H9 (cell line): ENCODE measurements around the gene RIIAD1. TPM values are rescaled to one million over a fixed set of nuclear protein-coding genes. Genes with fewer than 3 reads are reported as not detected.

Experiments used
- DNase-seq: peaks from one replicate; pipeline ENCODE4 v3.0.0-alpha.2; 2017
- H2AFZ ChIP-seq: one replicate; pipeline ENCODE4 v1.6.1; 2013; ENCODE audit warnings: mild to moderate bottlenecking, low read length, control low read depth, moderate library complexity
- H2AK5ac ChIP-seq: 2 replicates; pipeline ENCODE4 v1.6.1; 2013; ENCODE audit warnings: low read length, control low read depth, mixed read lengths; ENCODE audit not compliant: insufficient read length
- H2BK120ac ChIP-seq: one replicate; pipeline ENCODE4 v1.6.1; 2013; ENCODE audit warnings: low read depth, mild to moderate bottlenecking, low read length, control low read depth, inconsistent platforms; ENCODE audit not compliant: poor library complexity, severe bottlenecking
- H2BK12ac ChIP-seq: 2 replicates; pipeline ENCODE4 v1.6.1; 2013; ENCODE audit warnings: low read length, control low read depth, mixed read lengths, low read depth; ENCODE audit not compliant: insufficient read length
- H2BK15ac ChIP-seq: 2 replicates; pipeline ENCODE4 v1.6.1; 2013; ENCODE audit warnings: low read depth, low read length, control low read depth
- H2BK20ac ChIP-seq: one replicate; pipeline ENCODE4 v1.6.1; 2013; ENCODE audit warnings: low read depth, mild to moderate bottlenecking, low read length, control low read depth, inconsistent platforms; ENCODE audit not compliant: poor library complexity, severe bottlenecking
- H2BK5ac ChIP-seq: 2 replicates; pipeline ENCODE4 v1.6.1; 2013; ENCODE audit warnings: low read length, control low read depth, mixed read lengths; ENCODE audit not compliant: insufficient read length
- H3K14ac ChIP-seq: 2 replicates; pipeline ENCODE4 v1.6.1; 2013; ENCODE audit warnings: low read length, control low read depth; ENCODE audit not compliant: insufficient read depth
- H3K18ac ChIP-seq: 2 replicates; pipeline ENCODE4 v1.6.1; 2013; ENCODE audit warnings: low read depth, mild to moderate bottlenecking, mixed read lengths, low read length, control low read depth; ENCODE audit not compliant: insufficient read length
- H3K23ac ChIP-seq: 2 replicates; pipeline ENCODE4 v1.6.1; 2013; ENCODE audit warnings: low read length, control low read depth, mixed read lengths, low read depth; ENCODE audit not compliant: insufficient read length
- H3K23me2 ChIP-seq: 2 replicates; pipeline ENCODE4 v1.6.1; 2013; ENCODE audit warnings: low read depth, mild to moderate bottlenecking, mixed read lengths, low read length, control low read depth; ENCODE audit not compliant: insufficient read length, poor library complexity, severe bottlenecking
- H3K27ac ChIP-seq: 2 replicates; pipeline ENCODE4 v1.5.1; 2013; ENCODE audit warnings: low read length, control low read depth, mixed read lengths, low read depth; ENCODE audit not compliant: insufficient read length
- H3K27me3 ChIP-seq: 2 replicates; pipeline ENCODE4 v1.6.1; 2013; ENCODE audit warnings: low read length, control low read depth, inconsistent platforms; ENCODE audit not compliant: insufficient read depth
- H3K4ac ChIP-seq: 2 replicates; pipeline ENCODE4 v1.6.1; 2013; ENCODE audit warnings: low read depth, mild to moderate bottlenecking, control low read depth, inconsistent platforms, low read length, moderate library complexity
- H3K4me1 ChIP-seq: 2 replicates; pipeline ENCODE4 v1.6.1; 2013; ENCODE audit warnings: low read length, control low read depth, inconsistent platforms; ENCODE audit not compliant: insufficient read depth
- H3K4me2 ChIP-seq: 2 replicates; pipeline ENCODE4 v1.6.1; 2013; ENCODE audit warnings: low read length, control low read depth, mixed read lengths; ENCODE audit not compliant: insufficient read length, insufficient read depth
- H3K56ac ChIP-seq: 2 replicates; pipeline ENCODE4 v1.6.1; 2013; ENCODE audit warnings: low read depth, mild to moderate bottlenecking, mixed read lengths, low read length, control low read depth; ENCODE audit not compliant: insufficient read length
- H3K79me1 ChIP-seq: 2 replicates; pipeline ENCODE4 v1.6.1; 2013; ENCODE audit warnings: low read depth, mild to moderate bottlenecking, moderate library complexity, low read length, control low read depth, inconsistent platforms; ENCODE audit not compliant: insufficient read depth, poor library complexity, severe bottlenecking
- H3K79me2 ChIP-seq: 2 replicates; pipeline ENCODE4 v1.6.1; 2013; ENCODE audit warnings: low read length, control low read depth, inconsistent platforms; ENCODE audit not compliant: insufficient read depth
- H3K9ac ChIP-seq: 2 replicates; pipeline ENCODE4 v1.6.1; 2013; ENCODE audit warnings: low read length, control low read depth, mixed read lengths; ENCODE audit not compliant: insufficient read length; ENCODE audit errors: extremely low read depth
- H3K9me3 ChIP-seq: one replicate; pipeline ENCODE4 v1.6.1; 2013; ENCODE audit warnings: low read depth, low read length, inconsistent platforms; ENCODE audit not compliant: control insufficient read depth
- H3T11ph ChIP-seq: one replicate; pipeline ENCODE4 v1.6.1; 2013; ENCODE audit warnings: mild to moderate bottlenecking, low read length, control low read depth, inconsistent platforms
- H4K20me1 ChIP-seq: one replicate; pipeline ENCODE4 v1.6.1; 2013; ENCODE audit not compliant: control insufficient read depth, insufficient read length, insufficient read depth
- H4K5ac ChIP-seq: 2 replicates; pipeline ENCODE4 v1.6.1; 2013; ENCODE audit warnings: low read depth, mild to moderate bottlenecking, mixed read lengths, low read length, control low read depth; ENCODE audit not compliant: insufficient read length
- H4K8ac ChIP-seq: replicated peaks from 2 replicates; pipeline ENCODE4 v1.6.1; 2013; ENCODE audit warnings: low read length, control low read depth, mixed read lengths, low read depth; ENCODE audit not compliant: insufficient read length
- H4K91ac ChIP-seq: 2 replicates; pipeline ENCODE4 v1.6.1; 2013; ENCODE audit warnings: low read depth, mild to moderate bottlenecking, moderate library complexity, mixed read lengths, low read length, control low read depth; ENCODE audit not compliant: insufficient read length
- H3K27ac Mint-ChIP-seq, 3 experiments: 2 replicates in 2 of 3; 3 replicates in 1 of 3; pipeline ENCODE4 v1.8.0; 2020 to 2021; ENCODE audit warnings: mixed read lengths in 3 of 3, mild to moderate bottlenecking in 1 of 3, moderate library complexity in 1 of 3
- H3K27me3 Mint-ChIP-seq: 2 replicates; pipeline ENCODE4 v1.8.0; 2021; ENCODE audit warnings: low read depth, mild to moderate bottlenecking, moderate library complexity, mixed read lengths
- H3K36me3 Mint-ChIP-seq, 3 experiments: 2 replicates in 2 of 3; 3 replicates in 1 of 3; pipeline ENCODE4 v1.8.0; 2020 to 2021; ENCODE audit warnings: low read depth in 3 of 3, mixed read lengths in 3 of 3; ENCODE audit not compliant: insufficient read depth in 1 of 3
- H3K4me1 Mint-ChIP-seq, 2 experiments: 2 replicates each; pipeline ENCODE4 v1.8.0; 2020; ENCODE audit warnings: mixed read lengths in 2 of 2
- H3K4me3 Mint-ChIP-seq, 2 experiments: 2 replicates in 1 of 2; 3 replicates in 1 of 2; pipeline ENCODE4 v1.8.0; 2020 to 2021; ENCODE audit warnings: mild to moderate bottlenecking in 2 of 2, mixed read lengths in 2 of 2, moderate library complexity in 1 of 2
- H3K9me3 Mint-ChIP-seq, 2 experiments: 2 replicates in 1 of 2; 3 replicates in 1 of 2; pipeline ENCODE4 v1.8.0; 2020; ENCODE audit warnings: mild to moderate bottlenecking in 2 of 2, mixed read lengths in 2 of 2, moderate library complexity in 1 of 2
- WGBS: extraction: QIAGEN DNeasy Blood & Tissue Kit; methylation state at CpG from one replicate; pipeline ENCODE4 v1.1.7; 2013; ENCODE audit warnings: missing lambda C conversion rate, low lambda C conversion rate, mixed read lengths; ENCODE audit not compliant: insufficient read length; ENCODE audit errors: extremely low coverage; 5-methylcytosine and 5-hydroxymethylcytosine counted together
- total RNA-seq: library from RNA; stranded (reverse); gene quantifications from 2 replicates; pipeline ENCODE4 v1.2.1, GENCODE V29; 2021
- TF ChIP-seq, protein P1 (sequence below): fragments of 200-600 bp; sonication (generic); conservative IDR thresholded peaks from 3 replicates; pipeline ENCODE4 v1.8.0; 2021; ENCODE audit warnings: antibody characterized with exemption, mild to moderate bottlenecking

The RIIAD1 gene
- total RNA-seq, 1 experiment from 2014 or later = 1.4 TPM

- no peak overlapping the region for H3K27ac Mint-ChIP-seq
- H3K27me3 ChIP-seq = peaks cover 24% of the 10 kb centered on the region; the same call in 1 of the 2 replicates
- no peak overlapping the region for H2BK120ac ChIP-seq
- no peak overlapping the region for H2BK5ac ChIP-seq
- no peak overlapping the region for H4K5ac ChIP-seq
- H2AK5ac ChIP-seq = no peak overlapping the region
- no peak overlapping the region for H2BK15ac ChIP-seq
- H4K8ac ChIP-seq = no peak overlapping the region
- H3K4me1 Mint-ChIP-seq = peaks cover 51 to 59% of the 10 kb centered on the region in 2 experiments
- no peak overlapping the region for H4K91ac ChIP-seq
- no peak overlapping the region for H3K14ac ChIP-seq
- no peak overlapping the region for H2BK12ac ChIP-seq
- no peak overlapping the region for H2AFZ ChIP-seq
- H3K4ac ChIP-seq = no peak overlapping the region
- H3K4me2 ChIP-seq = peak overlapping the region; percentile 55
- H3K23me2 ChIP-seq = peaks cover 21% of the 10 kb centered on the region
- H2BK20ac ChIP-seq = no peak overlapping the region
- H3K4me1 ChIP-seq = 0 out of 2 replicates have a peak, but pooled peaks cover 5% of the 10 kb centered on the region
- H3K27ac ChIP-seq = no peak overlapping the region
- H3K23ac ChIP-seq = no peak overlapping the region
- no peak overlapping the region for H3T11ph ChIP-seq
- no peaks in the 10 kb centered on the region for H3K9me3 ChIP-seq
- DNase-seq = no peak
- peaks cover 73% of the 10 kb centered on the region for H3K27me3 Mint-ChIP-seq
- no peaks in the 10 kb centered on the region for H4K20me1 ChIP-seq
- no peaks in the 10 kb centered on the region for H3K79me2 ChIP-seq
- no peak overlapping the region for H3K9ac ChIP-seq
- no peak overlapping the region for H3K18ac ChIP-seq
- H3K56ac ChIP-seq = no peak overlapping the region
- no CpG with 5 or more reads among the region's 5 CpGs for WGBS
- TF ChIP-seq, protein P1, sequence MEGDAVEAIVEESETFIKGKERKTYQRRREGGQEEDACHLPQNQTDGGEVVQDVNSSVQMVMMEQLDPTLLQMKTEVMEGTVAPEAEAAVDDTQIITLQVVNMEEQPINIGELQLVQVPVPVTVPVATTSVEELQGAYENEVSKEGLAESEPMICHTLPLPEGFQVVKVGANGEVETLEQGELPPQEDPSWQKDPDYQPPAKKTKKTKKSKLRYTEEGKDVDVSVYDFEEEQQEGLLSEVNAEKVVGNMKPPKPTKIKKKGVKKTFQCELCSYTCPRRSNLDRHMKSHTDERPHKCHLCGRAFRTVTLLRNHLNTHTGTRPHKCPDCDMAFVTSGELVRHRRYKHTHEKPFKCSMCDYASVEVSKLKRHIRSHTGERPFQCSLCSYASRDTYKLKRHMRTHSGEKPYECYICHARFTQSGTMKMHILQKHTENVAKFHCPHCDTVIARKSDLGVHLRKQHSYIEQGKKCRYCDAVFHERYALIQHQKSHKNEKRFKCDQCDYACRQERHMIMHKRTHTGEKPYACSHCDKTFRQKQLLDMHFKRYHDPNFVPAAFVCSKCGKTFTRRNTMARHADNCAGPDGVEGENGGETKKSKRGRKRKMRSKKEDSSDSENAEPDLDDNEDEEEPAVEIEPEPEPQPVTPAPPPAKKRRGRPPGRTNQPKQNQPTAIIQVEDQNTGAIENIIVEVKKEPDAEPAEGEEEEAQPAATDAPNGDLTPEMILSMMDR = no peak
- H3K36me3 Mint-ChIP-seq = no peaks in the 10 kb centered on the region
- no peaks in the 10 kb centered on the region for H3K9me3 Mint-ChIP-seq
- H3K4me3 Mint-ChIP-seq = peak overlapping the region in 1 of 2 experiments; percentile 65; a peak in 3 of 5 replicates
- no peaks in the 10 kb centered on the region for H3K79me1 ChIP-seq
Observed at GRCh38 chr1:151720554-151720953, 768 bp upstream of the RIIAD1 start.
